Neural progenitor cell (in vitro differentiated cells): ENCODE data around the gene GLIPR1L1.

Source experiments
- CTCF ChIP-seq: fragments of 200-600 bp; sonication (generic); IDR thresholded peaks from 2 replicates; pipeline ENCODE4 v1.5.1; 2017; ENCODE audit warnings: antibody characterized with exemption, mild to moderate bottlenecking
- EZH2 ChIP-seq: fragments of 200-600 bp; sonication (generic); IDR thresholded peaks from 2 replicates; pipeline ENCODE4 v1.6.1; 2017; ENCODE audit warnings: antibody characterized with exemption, mild to moderate bottlenecking, moderate library complexity

- TF ChIP-seq CTCF: no peak
- no peak for TF ChIP-seq EZH2
These were observed 10.8 kb upstream of the GLIPR1L1 start for GRCh38 chr12:75323663-75324062.
